Measurements from ENCODE around the gene POLR3G.
A peak's percentile ranks its signal among the peaks of the same experiment; 100 is the strongest.

POLR3G gene, protein sequence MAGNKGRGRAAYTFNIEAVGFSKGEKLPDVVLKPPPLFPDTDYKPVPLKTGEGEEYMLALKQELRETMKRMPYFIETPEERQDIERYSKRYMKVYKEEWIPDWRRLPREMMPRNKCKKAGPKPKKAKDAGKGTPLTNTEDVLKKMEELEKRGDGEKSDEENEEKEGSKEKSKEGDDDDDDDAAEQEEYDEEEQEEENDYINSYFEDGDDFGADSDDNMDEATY

DNA sequence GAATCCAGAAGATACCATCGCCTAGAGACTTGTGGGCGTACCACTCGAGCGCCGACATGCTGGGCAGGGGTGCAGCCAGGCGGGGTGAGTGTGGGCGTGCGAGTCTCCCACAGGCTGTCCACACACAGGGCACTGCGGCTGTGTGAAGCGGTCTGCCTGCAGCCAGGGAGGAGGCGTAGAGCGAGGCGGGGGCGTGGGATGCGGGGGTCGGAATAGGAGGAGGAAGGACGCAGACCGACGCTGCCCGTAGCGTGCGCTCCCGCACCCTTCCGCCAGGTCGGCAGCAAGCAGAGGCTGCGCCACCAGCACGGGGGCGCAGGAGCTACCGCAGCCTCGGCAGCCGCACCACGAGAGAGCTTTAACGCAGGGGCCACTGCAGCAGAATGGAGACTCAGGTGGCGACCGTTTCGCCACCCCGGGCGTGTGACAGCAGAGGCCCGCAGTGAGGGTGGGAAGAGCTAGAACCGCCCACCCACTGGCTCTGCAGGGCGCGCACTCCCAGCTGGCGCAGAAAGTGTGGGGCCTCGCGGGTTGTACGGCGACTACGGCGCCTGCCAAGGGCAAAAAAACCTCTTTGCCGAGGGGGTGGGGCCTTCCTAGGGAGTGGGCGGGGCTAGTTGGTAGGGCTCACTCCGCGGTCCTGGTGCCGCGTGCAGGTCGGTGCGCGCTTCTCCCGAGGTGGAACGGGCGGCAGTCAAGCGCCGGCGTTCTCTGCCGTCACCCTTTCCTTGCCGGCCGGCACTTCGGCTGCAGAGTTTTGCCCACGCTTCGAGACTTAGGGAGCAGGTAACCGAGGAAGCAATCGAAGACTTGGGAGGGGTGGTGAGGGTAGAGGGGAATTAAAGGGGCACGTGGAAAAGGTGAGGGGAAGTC lies at the start of gene POLR3G, which contains the start of gene MBLAC2:
Gene POLR3G (plus strand): TSS at position 630 of the 873 bp plus-strand sequence. CDS start 10,704 bp downstream, outside the sequence.
Gene MBLAC2 (minus strand): TSS at position 537 of the 873 bp plus-strand sequence. CDS start 479 bp downstream, at position 58.
- H3K36me3 ChIP-seq (ENCODE audit: control insufficient read depth, insufficient read depth, low read length), result no peaks in the 10 kb centered on the region
- peak within 1 kb of the TSS; percentile 69 for H3K27ac ChIP-seq (ENCODE audit: low read depth, low read length)
- H3K9ac ChIP-seq (ENCODE audit: low read length), result peak within 1 kb of the TSS; percentile 71
- no peaks in the 10 kb centered on the region for H3K27me3 ChIP-seq (ENCODE audit: control insufficient read depth, insufficient read depth, low read length)
- H3K4me1 ChIP-seq (ENCODE audit: control insufficient read depth, insufficient read depth, low read length), result peaks cover 7% of the 10 kb centered on the region
- H3K4me3 ChIP-seq (ENCODE audit: low read length), result peak within 1 kb of the TSS; percentile 97

DNA sequence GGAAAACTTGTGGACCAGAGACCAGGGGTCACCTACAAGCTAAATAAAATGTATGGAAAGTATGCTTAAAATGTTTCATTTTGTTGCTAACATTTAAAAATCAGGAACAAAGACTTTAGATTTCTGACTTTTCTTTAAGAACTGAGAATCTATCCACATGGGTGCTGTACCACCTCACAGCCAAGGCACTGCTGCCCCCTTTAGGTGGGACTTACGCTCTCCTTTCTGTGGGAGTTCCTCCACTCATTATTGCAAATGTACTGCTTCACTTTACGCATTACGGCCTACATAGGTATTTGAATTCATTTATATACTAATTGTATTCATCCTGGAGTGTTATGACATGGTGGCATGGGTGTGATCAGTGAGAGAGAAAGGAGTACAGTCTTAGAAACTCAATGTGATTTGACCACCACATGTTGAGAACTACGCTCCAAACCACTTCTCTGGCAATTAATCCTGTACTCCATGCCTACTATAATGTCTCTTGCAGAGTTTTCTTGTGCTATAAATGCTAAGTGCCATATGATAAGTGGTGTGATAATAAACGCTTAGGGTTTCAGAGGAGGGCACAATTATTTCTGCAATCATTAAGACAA lies 40.4 kb upstream of the POLR3G start:
- no peak overlapping the region for H3K9ac ChIP-seq (ENCODE audit: low read length)
- no peaks in the 10 kb centered on the region for H3K4me1 ChIP-seq (ENCODE audit: control insufficient read depth, insufficient read depth, low read length)
- H3K4me3 ChIP-seq (ENCODE audit: low read length), result no peak overlapping the region
- H3K27ac ChIP-seq (ENCODE audit: low read depth, low read length), result no peak overlapping the region
- H3K27me3 ChIP-seq (ENCODE audit: control insufficient read depth, insufficient read depth, low read length), result no peaks in the 10 kb centered on the region
- no peaks in the 10 kb centered on the region for H3K36me3 ChIP-seq (ENCODE audit: control insufficient read depth, insufficient read depth, low read length)

DNA sequence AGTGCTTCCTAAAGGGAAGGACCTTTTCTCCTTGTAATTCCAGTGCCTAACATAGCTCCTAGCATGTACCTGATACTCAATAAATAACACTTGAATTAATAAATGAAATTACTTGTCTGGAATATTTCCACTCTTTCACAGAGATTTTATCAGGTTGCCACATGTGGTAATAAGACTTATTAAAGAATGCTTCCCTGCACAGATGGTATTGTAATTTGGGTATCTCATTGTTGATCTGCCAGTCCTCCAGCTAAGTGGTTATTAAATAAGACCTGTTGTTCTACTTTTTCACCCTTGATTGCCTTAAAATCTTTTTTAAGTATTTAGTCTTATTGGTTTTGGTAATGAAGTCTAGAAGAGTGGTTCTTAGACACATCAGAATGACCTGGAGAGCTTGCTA lies 37.0 kb upstream of the POLR3G start:
- H3K4me1 ChIP-seq (ENCODE audit: control insufficient read depth, insufficient read depth, low read length), result no peaks in the 10 kb centered on the region
- H3K36me3 ChIP-seq (ENCODE audit: control insufficient read depth, insufficient read depth, low read length), result no peaks in the 10 kb centered on the region
- no peak overlapping the region for H3K27ac ChIP-seq (ENCODE audit: low read depth, low read length)
- no peaks in the 10 kb centered on the region for H3K27me3 ChIP-seq (ENCODE audit: control insufficient read depth, insufficient read depth, low read length)
- H3K9ac ChIP-seq (ENCODE audit: low read length), result no peak overlapping the region
- no peak overlapping the region for H3K4me3 ChIP-seq (ENCODE audit: low read length)

DNA sequence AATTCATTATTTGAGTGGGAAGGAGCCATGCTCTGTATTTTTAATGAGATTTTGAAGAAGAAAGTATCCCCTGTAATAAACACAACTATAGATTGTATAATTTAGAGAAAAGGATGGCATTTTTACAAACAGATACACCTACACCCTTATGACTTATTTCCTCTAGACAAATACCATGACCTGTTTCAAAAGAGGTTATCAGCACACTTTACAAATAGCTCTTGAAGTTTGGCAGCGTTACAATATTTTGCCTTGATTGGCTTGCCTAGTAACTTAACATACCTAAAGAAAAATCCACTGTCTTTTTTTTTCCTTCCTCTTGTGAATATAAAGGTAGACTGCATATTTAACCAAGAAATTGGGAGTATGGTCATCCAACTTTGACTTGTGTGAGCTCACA lies 36.6 kb upstream of the POLR3G start:
- no peak overlapping the region for H3K4me3 ChIP-seq (ENCODE audit: low read length)
- no peaks in the 10 kb centered on the region for H3K36me3 ChIP-seq (ENCODE audit: control insufficient read depth, insufficient read depth, low read length)
- H3K27me3 ChIP-seq (ENCODE audit: control insufficient read depth, insufficient read depth, low read length), result no peaks in the 10 kb centered on the region
- no peak overlapping the region for H3K27ac ChIP-seq (ENCODE audit: low read depth, low read length)
- H3K9ac ChIP-seq (ENCODE audit: low read length), result no peak overlapping the region
- H3K4me1 ChIP-seq (ENCODE audit: control insufficient read depth, insufficient read depth, low read length), result no peaks in the 10 kb centered on the region

DNA sequence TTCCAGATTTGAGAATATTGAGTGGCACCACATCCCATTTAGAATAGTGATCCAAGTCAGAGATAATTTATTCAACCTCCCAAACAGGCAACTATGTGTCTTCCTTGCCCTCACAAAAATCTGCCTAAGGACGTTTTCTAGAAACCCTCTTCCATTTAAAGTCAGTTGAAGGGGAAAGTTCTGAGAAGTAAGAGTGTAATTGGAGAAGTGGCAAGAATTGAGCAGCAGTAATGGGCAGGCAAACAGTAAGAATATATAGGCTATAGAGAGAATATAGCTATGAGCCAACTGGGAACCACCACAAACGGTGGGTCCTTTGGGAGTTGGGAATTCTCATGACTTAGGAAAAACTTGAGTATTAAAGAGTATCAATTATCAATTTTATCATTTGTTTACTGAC lies 34.0 kb upstream of the POLR3G start:
- Histone ChIP-seq H3K36me3 (ENCODE audit: control insufficient read depth, insufficient read depth, low read length) (no peaks in the 10 kb centered on the region), H3K4me3 (ENCODE audit: low read length) (no peak overlapping the region), H3K4me1 (ENCODE audit: control insufficient read depth, insufficient read depth, low read length) (no peaks in the 10 kb centered on the region), H3K27ac (ENCODE audit: low read depth, low read length) (no peak overlapping the region), H3K27me3 (ENCODE audit: control insufficient read depth, insufficient read depth, low read length) (no peaks in the 10 kb centered on the region), H3K9ac (ENCODE audit: low read length) (no peak overlapping the region)

DNA sequence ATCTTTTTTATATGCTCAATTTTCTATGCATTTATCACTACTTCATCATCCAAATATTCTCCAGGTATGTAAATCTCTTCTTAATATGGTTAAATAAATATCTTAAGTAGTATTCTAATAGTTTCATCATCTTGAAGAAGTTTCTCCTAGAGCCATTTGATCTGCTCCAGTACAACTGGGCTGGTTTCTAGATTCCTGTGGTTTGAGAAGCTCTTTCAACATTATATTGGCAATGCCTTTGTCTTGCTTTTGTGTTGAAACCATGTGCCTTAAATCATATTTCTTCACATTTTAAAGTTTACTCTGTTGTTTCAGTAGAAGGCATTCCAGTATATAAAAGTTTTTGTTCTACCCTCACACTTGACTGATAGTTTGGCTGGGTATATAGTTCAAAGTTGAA lies 27.7 kb upstream of the POLR3G start:
- Histone ChIP-seq H3K9ac (ENCODE audit: low read length) (no peak overlapping the region), H3K36me3 (ENCODE audit: control insufficient read depth, insufficient read depth, low read length) (no peaks in the 10 kb centered on the region), H3K27me3 (ENCODE audit: control insufficient read depth, insufficient read depth, low read length) (no peaks in the 10 kb centered on the region), H3K4me1 (ENCODE audit: control insufficient read depth, insufficient read depth, low read length) (no peaks in the 10 kb centered on the region), H3K27ac (ENCODE audit: low read depth, low read length) (no peak overlapping the region), H3K4me3 (ENCODE audit: low read length) (no peak overlapping the region)

DNA sequence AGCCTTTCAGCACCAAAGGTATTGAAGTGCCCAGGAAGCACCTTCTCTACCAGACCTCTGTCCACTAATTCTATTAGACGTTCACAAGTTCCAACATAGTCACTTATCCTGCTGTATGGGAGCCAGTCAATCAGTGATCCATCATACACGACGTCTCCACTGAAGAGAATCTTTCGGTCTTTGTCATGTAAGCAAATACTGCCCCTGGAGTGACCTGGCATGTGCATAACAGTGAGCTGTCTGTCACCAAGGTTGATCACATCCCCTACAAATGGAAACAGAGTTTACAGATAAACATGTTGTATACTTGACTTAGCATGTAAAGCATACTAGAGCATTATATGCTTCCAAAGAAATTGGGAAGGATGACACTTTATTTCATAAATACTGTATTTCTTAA lies 13.4 kb upstream of the POLR3G start:
- Histone ChIP-seq H3K36me3 (ENCODE audit: control insufficient read depth, insufficient read depth, low read length) (no peaks in the 10 kb centered on the region), H3K27ac (ENCODE audit: low read depth, low read length) (no peak overlapping the region), H3K4me3 (ENCODE audit: low read length) (no peak overlapping the region), H3K27me3 (ENCODE audit: control insufficient read depth, insufficient read depth, low read length) (no peaks in the 10 kb centered on the region), H3K9ac (ENCODE audit: low read length) (no peak overlapping the region), H3K4me1 (ENCODE audit: control insufficient read depth, insufficient read depth, low read length) (no peaks in the 10 kb centered on the region)

DNA sequence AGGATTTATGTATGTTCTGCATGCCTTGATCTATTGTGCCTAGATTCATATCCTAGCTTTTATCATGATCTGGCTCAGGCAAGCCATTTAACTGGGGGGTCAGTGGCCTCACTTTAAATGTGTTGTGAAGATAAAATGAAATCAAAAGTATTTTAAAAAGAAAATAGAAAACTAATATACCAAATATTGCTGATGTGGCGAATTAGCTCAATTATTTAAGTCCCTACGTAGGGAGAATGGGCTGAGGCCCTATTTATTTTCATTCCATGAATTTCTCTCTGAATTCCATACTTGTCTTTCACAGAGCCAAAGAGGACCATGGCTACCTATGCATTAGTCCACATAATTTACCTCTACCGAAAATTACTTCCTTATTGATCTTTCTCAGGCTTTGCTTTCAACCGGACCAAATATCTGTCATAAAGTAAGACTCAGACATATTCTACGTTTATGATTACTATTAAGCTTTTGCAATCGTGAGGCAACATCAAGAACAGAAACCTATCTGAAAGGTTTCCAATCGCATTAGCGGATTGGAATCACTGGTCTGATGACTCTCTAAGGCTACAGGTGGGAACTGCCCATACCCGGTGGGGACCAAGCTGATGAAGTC lies 1.8 kb upstream of the POLR3G start:
- Histone ChIP-seq H3K4me3 (ENCODE audit: low read length) (peak overlapping the region; percentile 97), H3K27me3 (ENCODE audit: control insufficient read depth, insufficient read depth, low read length) (no peaks in the 10 kb centered on the region), H3K27ac (ENCODE audit: low read depth, low read length) (no peak overlapping the region), H3K36me3 (ENCODE audit: control insufficient read depth, insufficient read depth, low read length) (no peaks in the 10 kb centered on the region), H3K9ac (ENCODE audit: low read length) (no peak overlapping the region), H3K4me1 (ENCODE audit: control insufficient read depth, insufficient read depth, low read length) (peaks cover 7% of the 10 kb centered on the region)

DNA sequence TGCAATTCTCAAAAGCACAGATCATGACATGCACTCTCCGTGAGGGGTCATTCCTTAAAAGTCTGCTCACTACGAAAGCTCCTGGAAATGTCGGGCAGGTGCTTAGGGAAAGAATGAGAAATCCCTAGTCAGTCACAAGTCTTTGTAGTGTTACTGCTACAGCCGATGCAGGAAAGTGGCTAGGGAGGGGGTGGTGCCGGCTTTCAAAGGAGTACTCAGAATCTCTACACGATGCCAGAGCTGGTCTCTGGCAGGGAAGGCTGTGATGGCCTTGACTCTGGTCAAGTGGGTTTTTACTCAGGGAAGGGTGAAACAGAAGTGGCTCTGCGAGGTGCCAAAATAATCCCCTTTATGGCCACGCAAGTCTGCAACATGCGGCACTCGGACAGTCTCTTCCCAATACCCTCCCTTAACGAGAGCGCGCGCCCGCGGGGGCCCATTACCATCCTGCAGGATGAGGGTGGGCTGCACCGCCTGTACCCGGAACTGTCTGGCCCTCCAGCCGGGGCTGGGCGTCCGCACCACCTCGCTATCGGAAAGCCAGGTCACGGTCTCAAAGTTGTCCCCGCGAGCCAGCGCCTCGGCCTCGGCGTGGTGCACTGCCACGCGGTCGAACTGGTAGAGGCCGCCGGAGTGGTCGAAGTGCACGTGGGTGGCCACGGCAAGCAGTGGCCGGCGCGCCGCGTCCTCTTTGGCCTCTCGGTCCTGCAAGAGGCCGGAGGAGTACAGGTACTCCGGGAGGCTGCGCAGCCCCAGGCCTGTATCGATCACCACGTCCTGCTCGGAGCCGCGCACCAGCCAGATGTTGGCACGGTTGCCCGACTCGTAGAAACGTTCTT lies 1.0 kb upstream of the POLR3G start:
- Histone ChIP-seq H3K27me3 (ENCODE audit: control insufficient read depth, insufficient read depth, low read length) (no peaks in the 10 kb centered on the region), H3K4me3 (ENCODE audit: low read length) (peak overlapping the region; percentile 97), H3K4me1 (ENCODE audit: control insufficient read depth, insufficient read depth, low read length) (peaks cover 7% of the 10 kb centered on the region), H3K9ac (ENCODE audit: low read length) (peak overlapping the region; percentile 71), H3K36me3 (ENCODE audit: control insufficient read depth, insufficient read depth, low read length) (no peaks in the 10 kb centered on the region), H3K27ac (ENCODE audit: low read depth, low read length) (peak overlapping the region; percentile 69)

DNA sequence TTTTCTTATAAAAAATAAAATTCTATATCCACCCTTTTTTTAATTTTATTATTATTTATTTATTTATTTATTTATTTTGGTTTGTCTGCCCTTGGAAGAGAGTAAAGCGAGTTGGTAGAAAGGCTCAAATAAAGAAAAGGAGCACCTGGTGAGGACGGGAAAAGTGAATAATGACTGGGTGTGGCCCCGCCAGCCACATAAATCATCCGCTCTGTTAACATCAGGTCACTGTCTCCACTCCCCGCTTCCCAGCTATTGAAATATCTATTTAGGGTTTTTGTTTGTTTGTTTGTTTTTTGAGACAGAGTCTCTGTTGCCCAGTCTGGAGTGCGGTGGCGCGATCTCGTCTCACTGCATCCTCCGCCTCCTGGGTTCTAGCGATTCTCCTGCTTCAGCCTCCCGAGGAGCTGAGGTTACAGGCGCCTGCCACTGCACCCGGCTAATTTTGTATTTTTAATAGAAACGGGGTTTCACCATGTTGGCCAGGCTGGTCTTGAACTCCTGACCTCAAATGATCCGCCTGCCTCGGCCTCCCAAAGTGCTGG lies 844 bp downstream of the POLR3G start:
- Histone ChIP-seq H3K27ac (ENCODE audit: low read depth, low read length) (no peak overlapping the region), H3K36me3 (ENCODE audit: control insufficient read depth, insufficient read depth, low read length) (no peaks in the 10 kb centered on the region), H3K27me3 (ENCODE audit: control insufficient read depth, insufficient read depth, low read length) (no peaks in the 10 kb centered on the region), H3K4me1 (ENCODE audit: control insufficient read depth, insufficient read depth, low read length) (peaks cover 7% of the 10 kb centered on the region), H3K9ac (ENCODE audit: low read length) (no peak overlapping the region), H3K4me3 (ENCODE audit: low read length) (no peak overlapping the region)

DNA sequence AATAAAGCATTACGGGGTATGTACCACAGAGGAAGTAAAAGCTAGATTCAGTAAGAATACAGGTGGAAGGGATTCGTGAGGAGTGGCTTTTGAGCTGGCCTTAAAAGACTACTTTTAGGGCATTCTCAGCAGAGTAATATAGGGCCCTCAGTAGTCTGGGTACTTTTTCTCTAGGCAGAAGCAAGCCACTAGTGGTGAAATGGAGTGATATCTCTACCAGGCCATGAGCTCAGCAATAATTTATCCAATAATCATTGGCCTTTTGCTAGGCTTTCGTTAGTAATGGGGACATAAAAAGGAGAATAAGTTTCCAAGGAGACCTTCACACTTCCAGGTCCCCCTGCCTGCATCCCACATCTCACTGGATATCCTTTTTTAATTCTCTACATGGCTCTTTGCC lies 1.7 kb downstream of the POLR3G start:
- Histone ChIP-seq H3K4me3 (ENCODE audit: low read length) (no peak overlapping the region), H3K27ac (ENCODE audit: low read depth, low read length) (no peak overlapping the region), H3K36me3 (ENCODE audit: control insufficient read depth, insufficient read depth, low read length) (no peaks in the 10 kb centered on the region), H3K27me3 (ENCODE audit: control insufficient read depth, insufficient read depth, low read length) (no peaks in the 10 kb centered on the region), H3K9ac (ENCODE audit: low read length) (no peak overlapping the region), H3K4me1 (ENCODE audit: control insufficient read depth, insufficient read depth, low read length) (peaks cover 7% of the 10 kb centered on the region)
